ENCODE measurements around the gene SLC43A2.

The SLC43A2 gene

DNA sequence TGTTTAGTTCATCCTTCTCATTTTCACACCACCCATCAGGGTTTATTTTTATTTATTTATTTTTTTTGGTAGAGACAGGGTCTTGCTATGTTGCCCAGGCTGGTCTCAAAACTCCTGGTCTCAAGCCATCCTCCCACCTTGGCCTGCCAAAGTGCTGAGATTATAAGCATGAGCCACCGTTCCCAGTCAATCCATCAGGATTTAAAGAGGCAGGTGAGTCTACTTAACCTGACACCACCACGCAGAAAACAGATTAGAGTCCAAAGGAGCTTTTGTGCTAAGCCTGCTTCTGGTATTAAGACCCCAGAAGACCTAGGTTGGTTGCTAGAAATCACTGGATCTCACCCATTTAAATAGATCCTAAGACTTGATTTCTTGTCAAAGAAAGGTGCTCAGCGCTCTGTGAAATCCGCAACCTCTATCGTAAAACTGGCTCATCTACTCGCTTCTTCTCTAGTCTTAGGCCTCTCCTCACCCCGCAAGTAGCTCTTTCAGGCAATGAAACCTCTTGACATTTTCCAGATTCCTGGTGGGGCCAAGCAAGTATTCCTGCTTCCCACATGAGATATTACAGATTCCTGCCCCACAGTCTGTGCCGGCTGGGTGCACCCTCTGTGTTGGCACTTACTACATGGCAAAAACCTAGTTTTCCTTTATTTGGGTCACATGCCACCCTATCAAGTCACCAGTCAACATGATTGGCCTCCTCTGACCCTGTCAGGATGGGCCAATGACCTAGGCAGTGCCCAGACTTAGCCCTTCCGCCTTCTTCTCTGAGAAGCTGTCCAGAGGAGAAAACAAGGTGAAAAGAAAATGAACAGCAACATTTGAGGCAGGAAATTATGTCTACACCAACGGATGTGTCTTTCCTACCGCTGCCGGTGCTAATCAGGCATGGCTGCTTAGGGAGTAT, 75.0 kb downstream of the SLC43A2 start:
- Histone ChIP-seq H3K36me3 (ENCODE audit: insufficient read depth, insufficient read length, low read length) (peaks cover 81% of the 10 kb centered on the region), H3K4me3 (ENCODE audit: insufficient read length, low read depth) (no peak overlapping the region), H3K9ac (ENCODE audit: insufficient read length, low read depth) (no peak overlapping the region), H3K27me3 (ENCODE audit: insufficient read depth, insufficient read length) (no peaks in the 10 kb centered on the region), H3K9me3 (ENCODE audit: insufficient read depth, low read length) (no peaks in the 10 kb centered on the region), H3K4me1 (ENCODE audit: insufficient read depth, insufficient read length) (peaks cover 5% of the 10 kb centered on the region)
- TF ChIP-seq SUZ12 (IDR thresholded peaks at IDR 0.05; ENCODE audit: extremely low read depth, insufficient read depth, insufficient read length) (no peak), ZNF274 (IDR thresholded peaks at IDR 0.05; ENCODE audit: low read depth, low read length) (no peak), YY1 (IDR thresholded peaks at IDR 0.05; ENCODE audit: insufficient read depth, insufficient read length) (no peak)
- no peak for DNase-seq (ENCODE audit: low read depth, low spot score)

DNA sequence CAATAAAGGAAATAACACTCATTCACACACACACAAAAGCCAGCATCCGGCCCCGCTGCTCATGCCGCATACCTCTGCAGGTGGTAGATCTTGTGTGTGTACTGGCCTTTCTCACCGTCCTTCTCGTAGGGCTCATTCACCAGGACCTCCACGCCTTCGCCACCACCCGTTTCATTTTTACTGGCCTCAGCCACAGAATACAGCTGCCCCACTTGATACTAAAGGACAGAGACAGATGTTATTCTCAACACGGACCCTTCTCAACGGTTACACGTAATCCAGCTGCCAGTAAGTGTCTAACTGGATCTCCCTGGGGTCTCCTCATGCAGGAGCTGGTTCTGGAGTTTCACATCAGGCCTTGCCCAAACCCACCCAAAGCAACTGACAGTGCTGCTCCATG, 75.7 kb downstream of the SLC43A2 start:
- Histone ChIP-seq H3K4me3 (ENCODE audit: insufficient read length, low read depth) (no peak overlapping the region), H3K36me3 (ENCODE audit: insufficient read depth, insufficient read length, low read length) (peaks cover 84% of the 10 kb centered on the region), H3K27me3 (ENCODE audit: insufficient read depth, insufficient read length) (no peaks in the 10 kb centered on the region), H3K4me1 (ENCODE audit: insufficient read depth, insufficient read length) (peaks cover 6% of the 10 kb centered on the region), H3K9me3 (ENCODE audit: insufficient read depth, low read length) (no peaks in the 10 kb centered on the region), H3K9ac (ENCODE audit: insufficient read length, low read depth) (no peak overlapping the region)
- no peak for DNase-seq (ENCODE audit: low read depth, low spot score)
- TF ChIP-seq SUZ12 (IDR thresholded peaks at IDR 0.05; ENCODE audit: extremely low read depth, insufficient read depth, insufficient read length), result no peak
- TF ChIP-seq ZNF274 (IDR thresholded peaks at IDR 0.05; ENCODE audit: low read depth, low read length), result no peak
- no peak for TF ChIP-seq YY1 (IDR thresholded peaks at IDR 0.05; ENCODE audit: insufficient read depth, insufficient read length)

DNA sequence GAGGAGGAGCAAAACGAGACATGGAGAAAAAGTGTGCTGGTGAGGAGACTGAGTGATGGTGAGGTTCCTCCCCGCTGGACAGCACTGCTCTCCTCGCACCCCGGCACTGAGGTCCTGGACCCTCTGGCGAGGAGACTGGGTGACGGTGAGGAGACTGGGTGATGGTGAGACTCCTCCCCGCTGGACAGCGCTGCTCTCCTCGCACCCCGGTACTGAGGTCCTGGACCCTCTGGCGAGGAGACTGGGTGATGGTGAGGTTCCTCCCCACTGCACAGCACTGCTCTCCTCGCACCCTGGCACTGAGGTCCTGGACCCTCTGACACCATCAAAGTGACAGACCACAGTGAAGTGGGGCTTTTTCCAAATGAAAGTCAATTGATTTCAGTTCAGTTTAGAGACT, 76.9 kb downstream of the SLC43A2 start:
- DNase-seq (ENCODE audit: low read depth, low spot score), result no peak
- H3K9ac ChIP-seq (ENCODE audit: insufficient read length, low read depth), result no peak overlapping the region
- TF ChIP-seq SUZ12 (IDR thresholded peaks at IDR 0.05; ENCODE audit: extremely low read depth, insufficient read depth, insufficient read length) (no peak), YY1 (IDR thresholded peaks at IDR 0.05; ENCODE audit: insufficient read depth, insufficient read length) (no peak), ZNF274 (IDR thresholded peaks at IDR 0.05; ENCODE audit: low read depth, low read length) (no peak)
- H3K9me3 ChIP-seq (ENCODE audit: insufficient read depth, low read length), result no peaks in the 10 kb centered on the region
- H3K4me3 ChIP-seq (ENCODE audit: insufficient read length, low read depth), result no peak overlapping the region
- peaks cover 6% of the 10 kb centered on the region for H3K4me1 ChIP-seq (ENCODE audit: insufficient read depth, insufficient read length)
- H3K27me3 ChIP-seq (ENCODE audit: insufficient read depth, insufficient read length), result no peaks in the 10 kb centered on the region
- peaks cover 80% of the 10 kb centered on the region for H3K36me3 ChIP-seq (ENCODE audit: insufficient read depth, insufficient read length, low read length)

DNA sequence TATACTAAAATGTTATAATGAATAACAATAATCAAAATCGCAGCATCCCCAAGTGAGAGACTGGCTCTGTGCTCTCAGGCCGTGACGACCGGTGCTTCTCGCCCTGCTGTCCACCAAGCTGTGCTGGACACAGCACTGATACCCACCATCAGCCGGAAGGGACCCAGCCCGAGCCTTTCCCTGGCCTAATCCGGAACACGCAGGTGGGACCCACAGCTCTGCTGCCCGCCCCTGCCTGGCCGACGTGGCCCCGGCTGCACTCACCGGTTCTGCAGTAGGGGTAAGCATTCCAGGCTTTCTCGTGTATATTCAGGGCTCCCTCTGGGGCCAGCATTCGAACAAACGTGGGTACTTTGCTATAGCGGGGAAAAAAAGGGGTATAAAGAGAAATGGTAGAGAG, 80.6 kb downstream of the SLC43A2 start:
- H3K27me3 ChIP-seq (ENCODE audit: insufficient read depth, insufficient read length), result no peaks in the 10 kb centered on the region
- H3K36me3 ChIP-seq (ENCODE audit: insufficient read depth, insufficient read length, low read length), result peaks cover 77% of the 10 kb centered on the region
- peaks cover 8% of the 10 kb centered on the region for H3K4me1 ChIP-seq (ENCODE audit: insufficient read depth, insufficient read length)
- H3K9ac ChIP-seq (ENCODE audit: insufficient read length, low read depth), result no peak overlapping the region
- TF ChIP-seq SUZ12 (IDR thresholded peaks at IDR 0.05; ENCODE audit: extremely low read depth, insufficient read depth, insufficient read length) (no peak), YY1 (IDR thresholded peaks at IDR 0.05; ENCODE audit: insufficient read depth, insufficient read length) (no peak), ZNF274 (IDR thresholded peaks at IDR 0.05; ENCODE audit: low read depth, low read length) (no peak)
- no peak overlapping the region for H3K4me3 ChIP-seq (ENCODE audit: insufficient read length, low read depth)
- DNase-seq (ENCODE audit: low read depth, low spot score), result no peak
- no peaks in the 10 kb centered on the region for H3K9me3 ChIP-seq (ENCODE audit: insufficient read depth, low read length)

DNA sequence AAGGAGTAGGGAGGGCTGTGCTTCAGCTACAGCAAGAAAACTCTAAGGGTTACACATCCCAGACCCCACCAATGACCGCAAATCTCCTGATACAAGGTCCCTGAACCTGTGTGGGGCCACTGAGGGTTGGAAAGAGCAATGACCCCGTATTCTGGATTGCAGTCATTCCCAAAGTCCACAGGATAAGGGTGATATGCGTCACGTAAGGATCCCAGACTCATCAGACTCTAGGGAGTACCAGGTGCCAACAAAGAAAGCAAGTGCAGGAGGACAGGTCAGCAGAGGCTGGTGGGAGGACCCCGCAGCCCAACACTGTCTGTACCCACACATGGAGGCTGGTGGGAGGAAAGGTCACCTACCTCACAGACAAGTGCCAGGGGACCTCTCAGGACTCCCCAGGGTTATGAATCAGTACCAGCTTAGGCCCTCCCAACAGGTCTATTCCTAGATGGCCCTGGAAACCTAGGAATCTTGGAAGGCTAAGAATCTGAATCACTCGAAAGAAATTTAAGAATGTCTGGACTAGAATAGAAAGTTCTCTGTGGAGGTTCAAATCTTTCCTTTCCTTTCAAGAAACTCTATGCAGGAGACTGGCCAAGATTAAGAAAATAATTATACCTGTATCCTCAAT, 82.2 kb downstream of the SLC43A2 start:
- Histone ChIP-seq H3K4me1 (ENCODE audit: insufficient read depth, insufficient read length) (peaks cover 8% of the 10 kb centered on the region), H3K9me3 (ENCODE audit: insufficient read depth, low read length) (no peaks in the 10 kb centered on the region), H3K4me3 (ENCODE audit: insufficient read length, low read depth) (no peak overlapping the region), H3K9ac (ENCODE audit: insufficient read length, low read depth) (no peak overlapping the region), H3K36me3 (ENCODE audit: insufficient read depth, insufficient read length, low read length) (peaks cover 75% of the 10 kb centered on the region), H3K27me3 (ENCODE audit: insufficient read depth, insufficient read length) (no peaks in the 10 kb centered on the region)
- no peak for TF ChIP-seq YY1 (IDR thresholded peaks at IDR 0.05; ENCODE audit: insufficient read depth, insufficient read length)
- TF ChIP-seq ZNF274 (IDR thresholded peaks at IDR 0.05; ENCODE audit: low read depth, low read length), result no peak
- TF ChIP-seq SUZ12 (IDR thresholded peaks at IDR 0.05; ENCODE audit: extremely low read depth, insufficient read depth, insufficient read length), result no peak
- DNase-seq (ENCODE audit: low read depth, low spot score), result no peak

GRCh38 chr17:1545618-1546017, 83.0 kb downstream of the SLC43A2 start:
- Histone ChIP-seq H3K36me3 (ENCODE audit: insufficient read depth, insufficient read length, low read length) (peaks cover 75% of the 10 kb centered on the region), H3K4me3 (ENCODE audit: insufficient read length, low read depth) (no peak overlapping the region)

DNA sequence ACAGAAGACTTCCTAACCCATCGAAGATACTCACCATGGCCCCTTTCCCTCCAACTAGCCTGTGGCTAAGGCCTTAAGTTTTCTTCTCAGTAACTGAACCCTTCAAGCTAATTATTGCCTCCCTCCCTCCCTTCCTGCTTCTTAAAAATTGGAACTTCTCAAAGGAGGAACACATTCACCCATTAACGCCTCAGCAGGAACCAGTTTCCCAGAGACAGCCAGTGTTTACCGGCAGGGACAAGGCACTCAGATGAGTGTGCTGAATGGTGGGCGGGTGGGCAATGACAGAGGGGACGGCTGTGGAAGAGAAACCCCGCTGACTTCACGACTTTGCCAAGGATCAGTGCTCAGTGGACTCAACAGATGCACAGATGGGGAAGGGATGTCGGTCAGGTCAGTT, 86.3 kb downstream of the SLC43A2 start:
- TF ChIP-seq SUZ12 (IDR thresholded peaks at IDR 0.05; ENCODE audit: extremely low read depth, insufficient read depth, insufficient read length) (no peak), ZNF274 (IDR thresholded peaks at IDR 0.05; ENCODE audit: low read depth, low read length) (no peak), YY1 (IDR thresholded peaks at IDR 0.05; ENCODE audit: insufficient read depth, insufficient read length) (no peak)
- H3K27me3 ChIP-seq (ENCODE audit: insufficient read depth, insufficient read length), result no peaks in the 10 kb centered on the region
- DNase-seq (ENCODE audit: low read depth, low spot score), result no peak
- H3K4me3 ChIP-seq (ENCODE audit: insufficient read length, low read depth), result no peak overlapping the region
- H3K4me1 ChIP-seq (ENCODE audit: insufficient read depth, insufficient read length), result peaks cover 2% of the 10 kb centered on the region
- no peaks in the 10 kb centered on the region for H3K9me3 ChIP-seq (ENCODE audit: insufficient read depth, low read length)
- peaks cover 81% of the 10 kb centered on the region for H3K36me3 ChIP-seq (ENCODE audit: insufficient read depth, insufficient read length, low read length)
- H3K9ac ChIP-seq (ENCODE audit: insufficient read length, low read depth), result no peak overlapping the region

More at GRCh38 chr17:1545618-1546017, 83.0 kb downstream of the SLC43A2 start:
- no peak for TF ChIP-seq ZNF274 (IDR thresholded peaks at IDR 0.05; ENCODE audit: low read depth, low read length)
- no peak for TF ChIP-seq SUZ12 (IDR thresholded peaks at IDR 0.05; ENCODE audit: extremely low read depth, insufficient read depth, insufficient read length)
- no peak for TF ChIP-seq YY1 (IDR thresholded peaks at IDR 0.05; ENCODE audit: insufficient read depth, insufficient read length)
- Histone ChIP-seq H3K9ac (ENCODE audit: insufficient read length, low read depth) (no peak overlapping the region), H3K27me3 (ENCODE audit: insufficient read depth, insufficient read length) (no peaks in the 10 kb centered on the region), H3K9me3 (ENCODE audit: insufficient read depth, low read length) (no peaks in the 10 kb centered on the region), H3K4me1 (ENCODE audit: insufficient read depth, insufficient read length) (peaks cover 8% of the 10 kb centered on the region)
- DNase-seq (ENCODE audit: low read depth, low spot score), result no peak
